IMR-90 (cell line): ENCODE data around the gene STARD13.

ENCODE experiments used
- FOS ChIP-seq: fragments of 150-350 bp; IDR thresholded peaks from 2 replicates; pipeline ENCODE4 v1.6.1; 2016; ENCODE audit warnings: low read depth, low read length
- TF ChIP-seq, protein P1 (sequence below): conservative IDR thresholded peaks from 2 replicates; pipeline ENCODE4 v1.5.1; 2012; ENCODE audit warnings: mild to moderate bottlenecking, low read depth, low read length, improper control_type of control experiment

DNA sequence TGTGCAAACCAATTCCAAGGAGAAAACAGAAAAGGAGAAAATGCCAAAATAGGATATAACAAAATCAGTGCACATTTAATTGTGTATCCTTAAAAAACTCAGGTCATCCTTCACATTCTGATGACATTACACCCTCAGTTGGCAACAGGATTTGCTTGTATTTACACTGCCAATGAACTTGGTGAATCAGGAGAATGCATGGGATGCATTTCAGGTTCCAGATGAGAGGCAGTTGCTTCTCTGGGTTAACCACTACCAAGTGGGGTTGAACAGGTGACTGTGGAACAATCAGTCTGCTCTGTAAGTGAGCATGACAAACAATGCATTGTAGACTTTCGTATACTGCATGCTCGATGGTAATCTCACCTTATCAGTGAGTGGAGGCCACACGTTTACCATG, 79.1 kb downstream of the STARD13 start:
- TF ChIP-seq, protein P1, sequence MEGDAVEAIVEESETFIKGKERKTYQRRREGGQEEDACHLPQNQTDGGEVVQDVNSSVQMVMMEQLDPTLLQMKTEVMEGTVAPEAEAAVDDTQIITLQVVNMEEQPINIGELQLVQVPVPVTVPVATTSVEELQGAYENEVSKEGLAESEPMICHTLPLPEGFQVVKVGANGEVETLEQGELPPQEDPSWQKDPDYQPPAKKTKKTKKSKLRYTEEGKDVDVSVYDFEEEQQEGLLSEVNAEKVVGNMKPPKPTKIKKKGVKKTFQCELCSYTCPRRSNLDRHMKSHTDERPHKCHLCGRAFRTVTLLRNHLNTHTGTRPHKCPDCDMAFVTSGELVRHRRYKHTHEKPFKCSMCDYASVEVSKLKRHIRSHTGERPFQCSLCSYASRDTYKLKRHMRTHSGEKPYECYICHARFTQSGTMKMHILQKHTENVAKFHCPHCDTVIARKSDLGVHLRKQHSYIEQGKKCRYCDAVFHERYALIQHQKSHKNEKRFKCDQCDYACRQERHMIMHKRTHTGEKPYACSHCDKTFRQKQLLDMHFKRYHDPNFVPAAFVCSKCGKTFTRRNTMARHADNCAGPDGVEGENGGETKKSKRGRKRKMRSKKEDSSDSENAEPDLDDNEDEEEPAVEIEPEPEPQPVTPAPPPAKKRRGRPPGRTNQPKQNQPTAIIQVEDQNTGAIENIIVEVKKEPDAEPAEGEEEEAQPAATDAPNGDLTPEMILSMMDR: no peak
- TF ChIP-seq FOS: no peak
